NCI-H524 (cell line): ENCODE results near the gene ICE2.

ENCODE experiments used
- DNase-seq, 2 experiments: peaks; one replicate each; lab custom pipeline; 2025; lab: John Stamatoyannopoulos, UW

ICE2 gene

DNA sequence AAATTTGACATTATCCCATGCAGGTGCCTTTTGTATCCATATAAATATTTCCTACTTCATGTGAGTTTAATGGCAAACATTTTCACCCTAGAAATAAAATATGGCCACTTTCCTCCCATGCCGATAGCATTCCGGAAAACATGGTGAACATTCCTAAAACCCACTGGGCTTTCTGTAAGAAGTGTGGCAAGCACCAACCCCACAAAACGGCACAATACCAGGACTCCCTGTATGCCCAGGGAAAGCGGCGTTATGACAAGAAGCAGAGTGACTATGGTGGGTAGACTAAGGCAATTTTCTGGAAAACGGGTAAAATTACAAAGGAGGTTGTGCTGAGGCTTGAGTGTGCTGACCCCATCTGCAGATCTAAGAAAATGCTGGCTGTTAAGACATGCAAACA, 88.7 kb downstream of the ICE2 start:
- DNase-seq: no peak

- DNase-seq: no peak
These were observed 89.5 kb downstream of the ICE2 start for GRCh38 chr15:60389261-60390077.

GRCh38 chr15:60387321-60387720, 91.6 kb downstream of the ICE2 start:
- DNase-seq: no peak

DNA sequence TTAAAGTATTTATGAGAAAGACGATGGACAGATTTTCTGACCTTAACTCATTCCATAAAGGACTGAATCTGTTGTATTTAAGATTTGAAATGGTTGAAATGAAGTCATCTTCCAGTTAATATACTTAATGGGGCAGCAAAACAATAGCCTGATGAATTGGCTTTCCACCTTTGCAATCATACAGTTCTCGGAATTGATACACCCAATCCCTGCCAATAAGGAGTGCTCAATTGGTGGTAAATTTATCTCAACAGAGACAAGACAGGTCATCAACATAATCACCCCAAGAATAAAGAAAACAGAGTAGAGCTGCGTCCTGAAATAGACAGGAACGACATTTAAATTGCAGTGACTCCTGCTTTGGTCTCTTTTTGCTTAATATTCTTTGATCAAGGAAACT, 92.3 kb downstream of the ICE2 start:
- no peak for DNase-seq

DNA sequence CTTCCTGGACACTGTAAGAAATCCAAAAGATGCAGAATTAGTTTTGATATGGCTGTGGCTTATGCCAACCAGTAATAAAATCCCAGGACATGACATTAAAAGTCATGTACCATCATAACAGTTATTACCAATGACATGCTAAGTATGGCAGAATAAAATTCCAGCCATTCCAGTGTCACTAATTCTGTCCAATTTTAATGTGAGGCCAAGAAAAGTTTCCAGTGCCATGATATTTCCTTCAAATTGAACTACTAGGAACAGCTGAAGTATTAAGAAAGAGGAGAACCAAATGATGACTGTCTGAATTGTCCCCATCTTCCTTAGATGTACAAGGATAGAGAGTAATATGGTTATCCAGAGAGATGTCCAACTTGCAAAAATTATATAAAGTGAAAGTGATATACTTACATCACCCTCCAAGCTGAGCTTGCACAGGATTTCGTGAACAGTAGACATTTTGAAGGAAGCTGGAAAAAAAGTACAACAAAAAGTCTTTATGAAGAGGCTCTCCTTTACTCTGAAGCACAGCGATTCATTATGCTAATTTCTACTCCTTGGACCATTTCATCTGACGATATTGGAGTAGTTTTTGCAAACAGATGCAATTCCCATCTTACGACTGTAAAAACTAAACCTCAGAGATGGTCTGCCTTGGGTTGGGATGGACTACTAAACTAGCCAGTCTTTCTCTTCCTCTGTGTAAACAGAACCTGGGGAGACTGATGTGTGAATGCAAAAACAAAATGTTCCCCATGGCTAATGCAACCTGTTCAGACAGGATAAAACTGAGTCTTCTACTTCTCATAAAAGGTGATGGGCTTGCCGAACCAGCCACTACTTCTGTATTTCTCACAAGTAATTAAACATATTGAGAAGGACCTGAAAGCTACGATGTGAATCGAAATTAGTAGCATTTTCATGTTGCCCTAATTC, 93.1 kb downstream of the ICE2 start:
- no peak for DNase-seq

- DNase-seq: no peak
These were observed 94.3 kb downstream of the ICE2 start for GRCh38 chr15:60384526-60385126.

DNA sequence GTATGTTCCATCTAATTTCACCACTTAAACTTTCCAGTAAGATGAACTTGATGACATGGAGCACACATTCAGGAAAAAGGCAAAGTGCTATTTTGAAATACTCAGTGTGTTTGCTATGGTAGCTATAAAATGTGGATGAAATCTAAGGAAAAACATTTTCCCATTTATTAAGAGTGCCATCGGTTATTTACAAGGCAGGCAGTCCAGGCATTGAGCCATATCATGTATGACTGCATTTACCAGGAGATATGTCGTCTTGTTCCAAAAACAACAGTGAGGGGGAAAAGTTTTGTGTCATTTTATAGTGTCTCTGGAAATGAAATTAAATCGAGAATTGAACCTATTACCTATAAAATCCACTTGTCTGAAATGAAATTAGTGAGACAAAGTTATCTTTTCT, 94.9 kb downstream of the ICE2 start:
- no peak for DNase-seq

DNA sequence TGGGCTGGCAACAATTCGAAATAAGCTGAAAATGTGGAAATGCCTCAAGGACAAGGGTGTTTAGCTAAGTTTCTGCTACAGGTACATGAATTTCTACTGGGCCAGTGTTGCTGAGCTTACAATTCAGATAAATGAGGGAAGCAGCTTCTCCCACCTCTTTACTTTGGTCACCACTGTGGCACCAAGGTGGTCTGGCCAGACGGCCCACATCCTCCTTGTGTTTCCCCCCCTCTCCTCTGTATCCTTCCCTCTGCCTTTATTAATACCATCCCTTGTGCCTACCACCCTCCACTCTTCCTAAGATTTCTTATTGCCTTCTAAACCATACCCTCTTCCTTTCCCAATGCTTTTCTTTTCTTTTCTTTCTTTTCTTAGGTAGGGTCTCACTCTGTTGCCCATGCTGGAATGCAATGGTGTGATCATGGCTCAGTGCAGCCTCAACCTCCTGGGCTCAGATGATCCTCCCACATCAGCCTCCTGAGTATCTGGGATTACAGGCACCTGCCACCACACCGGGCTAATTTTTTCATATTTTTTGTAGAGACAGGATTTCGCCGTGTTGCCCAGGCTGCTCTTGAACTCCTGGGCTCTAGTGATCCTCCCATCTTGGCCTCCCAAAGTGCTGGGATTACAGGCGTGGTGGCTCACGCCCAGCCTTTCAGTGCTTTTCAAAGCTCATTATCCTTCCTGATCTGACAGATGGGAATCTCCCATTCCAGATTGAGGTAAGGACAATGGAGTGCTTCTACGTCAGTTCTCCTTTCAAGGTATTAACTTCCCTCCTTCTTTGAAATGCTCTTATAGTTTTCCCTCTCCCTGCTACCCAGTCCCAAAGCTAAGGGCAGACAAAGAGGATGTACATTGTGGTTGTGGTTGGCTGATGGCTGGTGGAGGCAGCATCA, 95.9 kb downstream of the ICE2 start:
- peak; percentile 45 to 81 for DNase-seq

- no peak for DNase-seq
These were observed 97.7 kb downstream of the ICE2 start for GRCh38 chr15:60381148-60381788.

GRCh38 chr15:60379525-60380274, 99.2 kb downstream of the ICE2 start:
- DNase-seq: no peak

- DNase-seq: no peak
These were observed 99.8 kb downstream of the ICE2 start for GRCh38 chr15:60379185-60379524.

DNA sequence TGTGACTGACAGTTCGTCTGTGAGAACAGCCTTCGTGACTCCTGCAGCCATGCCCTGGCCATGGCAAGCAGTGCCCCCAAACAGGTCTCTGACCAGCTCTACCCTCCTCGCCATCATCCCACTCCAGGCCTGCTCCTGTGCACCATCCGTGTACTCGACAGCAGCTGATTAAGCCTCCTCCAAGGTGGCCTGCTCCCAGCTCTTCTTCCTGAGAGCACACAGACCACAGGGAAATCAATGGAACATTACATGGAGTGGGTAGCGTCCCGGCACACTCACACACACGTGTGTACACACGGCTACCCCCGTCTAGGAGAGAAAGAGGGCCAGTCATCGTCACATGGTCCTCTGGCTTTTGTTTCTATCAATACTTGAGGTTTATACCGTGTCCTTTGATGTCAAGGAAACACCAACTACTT, 102.3 kb downstream of the ICE2 start:
- no peak for DNase-seq

DNA sequence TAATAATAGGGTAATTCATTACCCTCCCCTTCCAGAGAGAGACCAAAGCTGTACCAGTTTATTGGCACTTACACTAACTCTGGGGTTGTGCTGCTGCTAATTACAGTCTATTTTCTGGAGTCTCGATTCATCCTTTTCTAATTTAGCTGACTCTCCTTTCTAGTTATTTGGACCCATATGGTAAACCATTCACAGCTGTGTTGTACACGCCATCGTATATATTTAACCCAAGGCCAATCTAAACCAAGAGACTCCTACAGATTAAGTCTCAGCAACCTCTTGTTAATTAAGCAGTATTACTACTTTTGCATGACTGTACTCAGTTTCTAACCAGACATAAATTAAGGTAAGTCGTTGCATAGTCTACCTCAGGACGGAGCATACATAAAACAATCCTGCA, 103.6 kb downstream of the ICE2 start:
- DNase-seq: no peak

DNA sequence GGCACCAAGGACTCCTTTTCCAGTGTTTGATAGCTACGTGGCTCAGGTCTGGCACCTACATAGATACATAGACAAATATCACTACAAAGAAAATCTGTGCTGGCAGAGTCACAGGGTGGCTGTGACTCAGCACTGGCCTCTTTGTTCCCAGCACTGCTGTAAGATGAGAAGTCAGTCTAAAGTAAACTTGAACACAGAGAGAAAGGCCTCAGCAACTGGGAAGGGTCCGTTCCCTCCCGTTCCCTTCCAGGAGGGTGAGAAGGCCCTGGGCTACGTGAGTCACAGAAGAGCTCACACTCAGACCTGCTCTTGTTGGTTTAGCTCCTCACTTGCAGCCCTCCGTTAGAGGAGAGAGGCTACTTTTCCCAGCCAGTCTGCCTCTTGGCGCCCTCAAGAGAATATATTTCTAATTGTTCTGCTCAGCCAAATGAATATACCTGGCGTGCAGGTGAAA, 104.3 kb downstream of the ICE2 start:
- peak in 1 of 2 experiments; percentile 21 for DNase-seq

DNA sequence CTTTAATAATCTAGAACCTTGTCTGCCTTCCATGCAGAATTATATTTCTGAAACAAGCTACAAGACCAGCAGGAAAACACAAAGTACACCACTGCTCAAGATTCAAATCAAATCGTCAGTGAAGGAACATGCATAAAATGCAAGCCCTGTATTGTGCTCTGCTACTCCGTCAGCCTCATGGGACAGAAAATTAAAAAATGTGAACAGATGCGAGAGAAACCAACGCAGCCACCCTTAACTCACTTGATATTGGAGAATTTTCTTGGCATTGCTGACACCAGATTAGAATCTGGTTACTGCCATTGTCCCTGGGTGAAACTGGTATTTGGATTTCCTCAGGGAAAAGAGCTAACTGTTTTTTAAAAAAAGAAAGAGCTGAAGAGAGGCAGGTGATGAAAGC, 104.7 kb downstream of the ICE2 start:
- no peak for DNase-seq

DNA sequence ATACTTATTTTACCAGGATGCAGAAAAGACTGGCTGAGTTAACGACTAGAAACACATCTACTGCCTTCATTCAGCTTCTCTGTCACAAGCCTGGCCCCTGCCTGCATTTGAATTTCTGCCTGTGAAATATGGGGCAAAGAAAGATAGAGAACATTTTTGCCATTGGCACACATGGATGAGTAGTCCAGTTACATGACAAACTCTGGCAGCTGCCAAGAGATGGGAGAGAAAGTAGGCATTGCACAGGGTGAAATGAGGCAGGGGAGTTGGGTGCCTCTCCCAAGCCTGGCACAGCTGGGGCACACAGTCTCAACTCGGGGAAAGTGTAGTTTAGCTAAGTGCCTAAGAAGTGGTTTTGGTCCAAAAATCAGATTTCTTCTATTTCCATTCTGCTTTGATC, 105.2 kb downstream of the ICE2 start:
- DNase-seq: no peak

GRCh38 chr15:60373327-60373726, 105.6 kb downstream of the ICE2 start:
- peak in 1 of 2 experiments; percentile 10 for DNase-seq

- DNase-seq: no peak
These were observed 106.2 kb downstream of the ICE2 start for GRCh38 chr15:60372756-60373155.

DNA sequence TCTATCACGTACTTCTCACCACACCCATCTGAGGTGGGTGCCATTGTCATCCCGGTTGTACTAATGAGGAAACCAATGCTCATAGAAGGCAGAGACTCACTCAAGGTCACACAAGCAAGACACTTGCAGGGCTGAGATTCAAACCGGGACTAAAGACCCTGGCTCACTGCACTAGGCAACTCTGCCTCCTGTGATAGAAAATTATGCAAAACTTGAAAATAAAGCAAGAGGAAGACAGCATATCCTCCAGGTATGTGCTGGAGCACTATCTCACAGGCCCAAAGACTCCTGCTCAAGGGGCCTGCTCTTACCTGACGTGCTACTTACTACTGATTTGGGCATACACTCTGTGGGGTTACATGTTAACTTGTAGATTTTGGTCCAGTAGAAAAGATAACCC, 106.7 kb downstream of the ICE2 start:
- DNase-seq: no peak
